ENCODE measurements around the gene THRA. TPM values are rescaled to one million over a fixed set of nuclear protein-coding genes. Genes with fewer than 3 reads are reported as not detected.

THRA gene
- total RNA-seq, 2 experiments from 2014 or later: 12.5 to 13.4 TPM

DNA sequence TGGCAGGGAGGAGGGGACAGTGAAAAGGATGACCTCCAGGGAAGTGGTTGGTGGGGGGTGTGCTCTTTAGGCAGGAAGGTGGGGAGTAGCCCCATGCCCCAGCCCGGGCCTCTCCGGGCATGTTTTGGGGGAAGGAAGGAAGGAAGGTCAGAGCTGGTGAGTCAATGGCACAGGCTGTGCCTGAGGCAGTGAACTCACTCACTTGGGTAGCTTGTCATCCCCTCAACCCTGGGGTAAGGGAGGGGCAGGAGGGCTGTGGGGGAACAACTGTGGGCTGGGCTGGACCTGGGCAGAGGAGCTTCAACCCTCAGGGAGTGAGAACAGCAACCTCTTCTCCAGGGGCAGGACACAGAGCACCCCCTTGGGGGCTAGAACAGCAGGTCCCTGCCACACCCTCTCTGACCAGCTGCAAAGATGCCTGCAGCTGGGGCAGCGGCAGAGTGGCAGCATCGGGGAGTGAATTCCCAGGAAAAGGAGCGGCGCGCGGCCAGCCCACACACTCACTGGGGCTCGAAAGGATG lies 41.3 kb upstream of the THRA start:
- POLR2A ChIA-PET: no interaction called here
- H3K9me3 Mint-ChIP-seq: no peaks in the 10 kb centered on the region
- DNase-seq: no peak
- intact Hi-C loops (cut with micrococcal nuclease): loop anchor here (10.0 kb wide), 1 partner anchor 153 kb away; the partner anchor contains the start of gene RAPGEFL1
- CTCF ChIA-PET: interaction anchor here (1.4 kb wide), 1 partner anchor 10 kb away, joined by 5 read pairs; no protein-coding TSS in a partner anchor
- no peak overlapping the region for H3K4me3 Mint-ChIP-seq
- H3K27me3 Mint-ChIP-seq: no peaks in the 10 kb centered on the region
- H3K36me3 Mint-ChIP-seq: peaks cover 33% of the 10 kb centered on the region
- H3K4me1 Mint-ChIP-seq (ENCODE audit: low read depth): peaks cover 14% of the 10 kb centered on the region
- no peak overlapping the region for H3K27ac Mint-ChIP-seq

- no peak for DNase-seq
- no peak overlapping the region for H3K4me3 Mint-ChIP-seq
- intact Hi-C loops (cut with micrococcal nuclease): loop anchor here (10.0 kb wide), 1 partner anchor 152 kb away; the partner anchor contains the start of gene RAPGEFL1
- no peaks in the 10 kb centered on the region for H3K9me3 Mint-ChIP-seq
- ChIA-PET POLR2A (no interaction called here), CTCF (interaction anchor here (0.9 to 1.5 kb wide), 2 partner anchors 64 to 91 kb away, joined by 3 to 4 read pairs; no protein-coding TSS in a partner anchor)
- H3K27me3 Mint-ChIP-seq: no peaks in the 10 kb centered on the region
- no peak overlapping the region for H3K27ac Mint-ChIP-seq
- H3K36me3 Mint-ChIP-seq: peaks cover 39% of the 10 kb centered on the region
- H3K4me1 Mint-ChIP-seq (ENCODE audit: low read depth): peaks cover 21% of the 10 kb centered on the region
Measured at GRCh38 chr17:40022497-40022896, 40.3 kb upstream of the THRA start.

DNA sequence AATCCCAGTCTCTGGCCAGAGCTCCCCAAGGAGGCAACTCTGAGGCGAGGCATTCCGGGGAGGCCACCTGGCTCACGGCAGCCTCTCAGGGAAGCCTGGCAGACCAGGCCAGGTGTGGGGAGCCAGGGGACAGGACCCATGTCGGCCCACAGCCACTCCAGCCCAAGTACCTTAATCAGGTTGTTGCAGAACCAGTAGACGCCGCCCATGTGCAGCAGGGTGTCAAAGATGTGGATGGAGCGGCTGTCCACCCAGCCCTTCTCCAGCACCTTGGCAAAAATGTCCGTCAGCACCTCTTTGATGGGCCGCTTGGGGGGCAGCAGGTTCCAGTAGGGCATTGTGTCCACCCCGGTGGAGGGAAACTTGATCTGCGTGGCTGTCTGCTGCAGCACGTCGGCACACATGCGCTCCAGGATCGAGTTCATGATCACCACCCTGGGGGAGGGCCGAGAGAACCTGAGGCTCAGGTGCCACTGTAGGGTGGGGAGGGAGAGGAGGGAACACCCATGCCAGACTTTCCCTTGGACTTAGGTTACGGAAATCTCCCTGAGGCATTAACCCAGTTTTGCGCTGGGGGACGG lies 39.7 kb upstream of the THRA start:
- H3K36me3 Mint-ChIP-seq: peaks cover 40% of the 10 kb centered on the region
- H3K4me1 Mint-ChIP-seq (ENCODE audit: low read depth): peaks cover 21% of the 10 kb centered on the region
- CTCF ChIA-PET: interaction anchor here (0.9 to 1.5 kb wide), 2 partner anchors 63 to 90 kb away, joined by 3 to 4 read pairs; no protein-coding TSS in a partner anchor

GRCh38 chr17:40023590-40024292 lies 39.0 kb upstream of the THRA start:
- H3K36me3 Mint-ChIP-seq: peaks cover 44% of the 10 kb centered on the region
- ChIA-PET POLR2A (no interaction called here), CTCF (interaction anchor here (1.5 kb wide), 1 partner anchor 89 kb away, joined by 4 read pairs; no protein-coding TSS in a partner anchor)
- H3K27ac Mint-ChIP-seq: no peak overlapping the region
- H3K27me3 Mint-ChIP-seq: no peaks in the 10 kb centered on the region
- DNase-seq: no peak
- H3K4me3 Mint-ChIP-seq: no peak overlapping the region
- H3K9me3 Mint-ChIP-seq: no peaks in the 10 kb centered on the region
- peaks cover 21% of the 10 kb centered on the region for H3K4me1 Mint-ChIP-seq (ENCODE audit: low read depth)
- intact Hi-C loops (cut with micrococcal nuclease): loop anchor here (10.0 kb wide), 1 partner anchor 151 kb away; the partner anchor contains the start of gene RAPGEFL1

More for the DNA sequence above, 39.7 kb upstream of the THRA start:
- Mint-ChIP-seq H3K9me3 (no peaks in the 10 kb centered on the region), H3K4me3 (no peak overlapping the region), H3K27me3 (no peaks in the 10 kb centered on the region), H3K27ac (no peak overlapping the region)
- intact Hi-C loops (cut with micrococcal nuclease): loop anchor here (10.0 kb wide), 1 partner anchor 152 kb away; the partner anchor contains the start of gene RAPGEFL1
- POLR2A ChIA-PET: no interaction called here
- DNase-seq: no peak

DNA sequence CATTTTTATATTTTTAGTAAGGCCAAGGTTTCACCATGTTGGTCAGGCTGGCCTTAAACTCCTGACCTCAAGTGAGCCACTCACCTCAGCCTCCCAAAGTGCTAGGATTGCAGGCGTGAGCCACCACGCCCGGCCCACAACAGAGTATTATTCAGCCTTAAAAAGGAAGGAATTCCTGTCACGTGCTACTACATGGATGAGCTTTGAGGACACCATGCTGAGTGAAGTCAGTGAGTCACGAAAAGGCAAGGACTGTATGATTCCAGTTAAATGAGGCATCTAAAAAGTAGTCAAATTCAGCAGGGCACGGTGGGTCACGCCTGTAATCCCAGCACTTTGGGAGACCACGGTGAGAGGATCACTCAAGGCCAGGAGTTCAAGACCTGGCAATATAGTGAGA lies 37.9 kb upstream of the THRA start:
- Mint-ChIP-seq H3K27ac (no peak overlapping the region), H3K4me1 (ENCODE audit: low read depth) (peaks cover 21% of the 10 kb centered on the region), H3K27me3 (no peaks in the 10 kb centered on the region), H3K36me3 (peaks cover 42% of the 10 kb centered on the region), H3K9me3 (no peaks in the 10 kb centered on the region), H3K4me3 (no peak overlapping the region)
- CTCF ChIA-PET: interaction anchor here (1.3 to 6.3 kb wide), 6 partner anchors 10 to 402 kb away, joined by 3 to 85 read pairs (median 31); partner anchors contain the start of gene CSF3
- intact Hi-C loops (cut with micrococcal nuclease): loop anchor here (5.0 to 10.0 kb wide), 2 partner anchors 87 to 150 kb away; partner anchors contain the start of gene RAPGEFL1
- DNase-seq: no peak
- POLR2A ChIA-PET: no interaction called here

DNA sequence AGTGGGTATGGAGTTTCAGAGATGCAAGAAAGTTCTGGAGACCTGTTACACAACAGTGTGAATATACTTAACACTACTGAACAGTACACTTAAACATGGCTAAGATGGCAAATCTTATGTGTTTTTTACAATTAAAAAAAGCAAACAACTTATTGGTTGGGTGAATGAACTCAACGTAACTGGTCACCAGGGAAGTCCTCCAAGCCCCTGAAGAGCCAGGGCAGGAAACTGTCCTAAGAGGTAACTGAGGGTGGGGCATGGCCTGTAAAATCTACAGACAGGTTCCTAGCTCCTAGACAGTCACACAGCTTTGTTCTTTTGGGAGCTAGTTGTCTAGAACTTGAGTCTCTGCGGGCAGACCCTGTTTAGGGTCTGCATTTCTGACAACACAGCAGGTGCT lies 37.2 kb upstream of the THRA start:
- no peaks in the 10 kb centered on the region for H3K9me3 Mint-ChIP-seq
- ChIA-PET POLR2A (no interaction called here), CTCF (interaction anchor here (0.8 to 6.3 kb wide), 12 partner anchors 10 to 402 kb away, joined by 3 to 85 read pairs (median 7); partner anchors contain the start of gene CSF3)
- intact Hi-C loops (cut with micrococcal nuclease): loop anchor here (5.0 to 10.0 kb wide), 2 partner anchors 87 to 149 kb away; partner anchors contain the start of gene RAPGEFL1
- no peak overlapping the region for H3K27ac Mint-ChIP-seq
- no peaks in the 10 kb centered on the region for H3K27me3 Mint-ChIP-seq
- H3K36me3 Mint-ChIP-seq: peaks cover 38% of the 10 kb centered on the region
- no peak for DNase-seq
- peaks cover 21% of the 10 kb centered on the region for H3K4me1 Mint-ChIP-seq (ENCODE audit: low read depth)
- H3K4me3 Mint-ChIP-seq: no peak overlapping the region

GRCh38 chr17:40025991-40026815 lies 36.6 kb upstream of the THRA start:
- ChIA-PET CTCF (interaction anchor here (0.6 to 6.3 kb wide), 23 partner anchors 11 to 403 kb away, joined by 3 to 85 read pairs (median 6); partner anchors contain the start of genes CSF3, MED24, PSMD3 and THRA), POLR2A (interaction anchor here (0.6 kb wide), 1 partner anchor 81 kb away, joined by 3 read pairs; no protein-coding TSS in a partner anchor)
- peak; percentile 53 for DNase-seq
- no peak overlapping the region for H3K4me3 Mint-ChIP-seq
- peaks cover 41% of the 10 kb centered on the region for H3K36me3 Mint-ChIP-seq
- H3K27me3 Mint-ChIP-seq: no peaks in the 10 kb centered on the region
- no peak overlapping the region for H3K27ac Mint-ChIP-seq
- H3K4me1 Mint-ChIP-seq (ENCODE audit: low read depth): peaks cover 21% of the 10 kb centered on the region
- no peaks in the 10 kb centered on the region for H3K9me3 Mint-ChIP-seq
- intact Hi-C loops (cut with micrococcal nuclease): loop anchor here (5.0 to 10.0 kb wide), 2 partner anchors 86 to 149 kb away; partner anchors contain the start of gene RAPGEFL1

DNA sequence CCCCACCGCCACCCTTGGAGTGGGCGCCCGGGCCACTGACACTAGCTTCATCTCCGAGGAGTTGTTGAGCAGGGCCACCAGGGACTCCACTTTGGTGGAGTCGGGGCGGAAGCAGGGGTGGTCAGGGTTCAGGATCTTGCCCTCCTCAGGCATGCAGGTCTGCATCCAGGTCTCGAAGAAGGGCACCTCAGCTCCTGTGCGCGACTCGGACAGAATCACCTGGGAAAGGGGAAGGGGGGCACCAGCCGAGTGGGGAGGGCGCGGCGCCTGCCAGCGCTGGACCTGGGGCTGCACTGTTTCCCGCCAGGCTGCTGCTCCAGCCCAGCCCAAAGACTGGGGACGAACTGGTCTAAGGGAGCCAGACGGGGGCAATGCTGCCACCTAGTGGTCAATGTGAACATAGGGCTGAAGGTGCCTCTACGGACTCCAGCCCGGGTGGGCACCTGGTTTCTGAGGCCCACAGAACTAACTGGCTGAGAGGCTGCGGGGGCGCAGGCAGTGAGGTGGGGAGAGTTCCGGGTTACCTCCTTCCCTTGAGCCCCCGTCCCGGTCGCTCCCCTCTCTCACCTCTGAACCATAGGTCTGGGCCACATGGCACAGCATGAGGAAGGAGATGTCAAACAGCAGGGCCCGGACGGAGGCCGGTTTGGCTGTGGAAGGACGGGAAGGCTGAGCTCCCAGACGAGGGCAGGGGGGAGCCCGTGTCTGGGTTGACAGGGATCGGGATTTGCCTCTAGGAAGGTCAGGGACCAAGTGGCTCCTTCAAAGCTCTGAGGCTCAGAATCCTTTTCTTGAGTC lies 35.8 kb upstream of the THRA start:
- peaks cover 43% of the 10 kb centered on the region for H3K36me3 Mint-ChIP-seq

DNA sequence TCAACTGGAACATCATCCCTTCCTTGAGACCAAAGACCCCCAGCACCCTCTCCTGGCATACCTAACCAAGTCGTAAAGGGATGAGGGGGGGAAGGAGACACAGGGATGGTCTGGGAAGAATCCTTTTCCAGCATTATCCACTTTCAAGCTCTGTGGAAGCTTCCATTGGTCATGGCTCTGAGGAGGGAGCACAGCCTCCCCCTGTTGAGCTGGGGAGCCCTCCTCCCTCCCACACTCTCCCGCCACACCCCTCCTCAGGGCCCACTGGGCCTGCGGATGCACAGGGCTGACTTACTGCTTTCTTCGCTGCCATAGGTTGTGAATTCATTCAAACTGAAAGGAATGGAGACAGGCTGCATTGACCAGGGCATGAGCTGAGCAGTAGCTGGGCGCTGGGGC lies 35.2 kb upstream of the THRA start:
- ChIA-PET POLR2A (interaction anchor here (0.6 kb wide), 1 partner anchor 147 kb away, joined by 3 read pairs; no protein-coding TSS in a partner anchor), CTCF (interaction anchor here (0.6 to 6.3 kb wide), 35 partner anchors 9 to 627 kb away, joined by 3 to 85 read pairs (median 4); partner anchors contain the start of genes CSF3, MIEN1, NR1D1 and PSMD3)
- Mint-ChIP-seq H3K9me3 (no peaks in the 10 kb centered on the region), H3K4me1 (ENCODE audit: low read depth) (peaks cover 21% of the 10 kb centered on the region), H3K27me3 (no peaks in the 10 kb centered on the region), H3K36me3 (peaks cover 44% of the 10 kb centered on the region), H3K27ac (no peak overlapping the region), H3K4me3 (no peak overlapping the region)
- intact Hi-C loops (cut with micrococcal nuclease): loop anchor here (5.0 to 10.0 kb wide), 2 partner anchors 85 to 147 kb away; partner anchors contain the start of gene RAPGEFL1
- DNase-seq: no peak

More for the DNA sequence above, 35.8 kb upstream of the THRA start:
- intact Hi-C loops (cut with micrococcal nuclease): loop anchor here (5.0 to 10.0 kb wide), 2 partner anchors 85 to 148 kb away; partner anchors contain the start of gene RAPGEFL1
- POLR2A ChIA-PET: interaction anchor here (0.6 kb wide), 1 partner anchor 80 kb away, joined by 3 read pairs; no protein-coding TSS in a partner anchor
- no peaks in the 10 kb centered on the region for H3K27me3 Mint-ChIP-seq
- H3K9me3 Mint-ChIP-seq: no peaks in the 10 kb centered on the region
- no peak overlapping the region for H3K4me3 Mint-ChIP-seq
- DNase-seq: peak; percentile 82
- H3K27ac Mint-ChIP-seq: no peak overlapping the region
- peaks cover 21% of the 10 kb centered on the region for H3K4me1 Mint-ChIP-seq (ENCODE audit: low read depth)
- CTCF ChIA-PET: interaction anchor here (0.6 to 6.3 kb wide), 44 partner anchors 10 to 627 kb away, joined by 3 to 85 read pairs (median 4); partner anchors contain the start of genes CSF3, MED24, MIEN1 and NR1D1

- H3K27ac Mint-ChIP-seq: no peak overlapping the region
- POLR2A ChIA-PET: no interaction called here
- H3K27me3 Mint-ChIP-seq: no peaks in the 10 kb centered on the region
- peaks cover 43% of the 10 kb centered on the region for H3K36me3 Mint-ChIP-seq
- CTCF ChIA-PET: interaction anchor here (0.8 to 6.3 kb wide), 8 partner anchors 13 to 182 kb away, joined by 3 to 85 read pairs (median 6); partner anchors contain the start of genes CSF3 and PSMD3
- intact Hi-C loops (cut with micrococcal nuclease): loop anchor here (5.0 to 10.0 kb wide), 2 partner anchors 84 to 146 kb away; partner anchors contain the start of gene RAPGEFL1
- peaks cover 21% of the 10 kb centered on the region for H3K4me1 Mint-ChIP-seq (ENCODE audit: low read depth)
- no peak for DNase-seq
- H3K9me3 Mint-ChIP-seq: no peaks in the 10 kb centered on the region
- H3K4me3 Mint-ChIP-seq: no peak overlapping the region
Measured at GRCh38 chr17:40028595-40028994, 34.2 kb upstream of the THRA start.

Measured in activated CD4-positive, alpha-beta memory T cell treated with anti-CD3 and anti-CD28 coated beads for 36 hours (primary cell).